NCI-H226 (cell line): ENCODE measurements around the gene ZNF761.
"Not testable (repeated sequence)": the region's sequence is repeated elsewhere in the genome, so short reads cannot be mapped to it uniquely, and the experiment has no call there.

Experiments
- DNase-seq: peaks from one replicate; pipeline ENCODE4 v3.0.0-alpha.2; 2015

ZNF761 gene

GRCh38 chr19:53460131-53460721, 28.4 kb downstream of the ZNF761 start:
- not testable (repeated sequence) for DNase-seq

GRCh38 chr19:53461866-53462265, 30.1 kb downstream of the ZNF761 start:
- no peak for DNase-seq

- DNase-seq: no peak
Observed at GRCh38 chr19:53462861-53463260, 31.1 kb downstream of the ZNF761 start.

- DNase-seq: no peak
Observed at GRCh38 chr19:53463263-53463662, 31.5 kb downstream of the ZNF761 start.

DNA sequence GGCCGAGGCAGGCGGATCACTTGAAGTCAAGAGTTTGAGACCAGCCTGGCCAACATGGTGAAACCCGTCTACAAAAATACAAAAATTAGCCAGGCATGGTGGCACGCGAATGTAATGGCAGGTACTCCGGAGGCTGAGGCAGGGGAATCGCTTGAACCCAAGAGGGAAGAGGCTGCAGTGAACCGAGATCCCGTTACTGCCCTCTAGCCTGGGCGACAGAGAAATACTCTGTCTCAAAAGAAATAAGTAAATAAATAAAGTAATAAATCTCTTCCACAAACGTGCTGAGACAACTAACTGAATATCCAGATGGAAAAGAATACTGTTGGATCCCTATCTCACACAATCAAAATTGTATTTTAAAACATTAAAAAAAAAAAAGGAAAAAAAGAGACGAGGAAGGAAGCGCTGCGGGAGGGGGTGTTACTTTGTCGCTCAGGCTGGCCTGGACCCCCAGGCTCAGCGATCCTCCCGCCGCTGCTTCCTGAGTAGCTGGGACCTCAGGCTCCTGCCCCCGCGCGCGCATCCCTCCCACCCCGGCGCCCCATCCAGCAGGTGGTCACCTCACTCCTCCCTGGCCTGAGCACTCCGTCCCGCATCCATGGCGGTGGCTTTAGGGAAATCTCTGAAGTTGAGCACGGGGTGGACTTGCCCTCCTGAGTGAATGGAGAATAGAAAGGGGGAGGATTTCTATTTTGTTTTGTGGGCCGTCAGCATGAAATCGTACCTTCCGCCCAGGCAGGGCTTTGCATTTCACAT, 35.1 kb downstream of the ZNF761 start:
- no peak for DNase-seq

DNA sequence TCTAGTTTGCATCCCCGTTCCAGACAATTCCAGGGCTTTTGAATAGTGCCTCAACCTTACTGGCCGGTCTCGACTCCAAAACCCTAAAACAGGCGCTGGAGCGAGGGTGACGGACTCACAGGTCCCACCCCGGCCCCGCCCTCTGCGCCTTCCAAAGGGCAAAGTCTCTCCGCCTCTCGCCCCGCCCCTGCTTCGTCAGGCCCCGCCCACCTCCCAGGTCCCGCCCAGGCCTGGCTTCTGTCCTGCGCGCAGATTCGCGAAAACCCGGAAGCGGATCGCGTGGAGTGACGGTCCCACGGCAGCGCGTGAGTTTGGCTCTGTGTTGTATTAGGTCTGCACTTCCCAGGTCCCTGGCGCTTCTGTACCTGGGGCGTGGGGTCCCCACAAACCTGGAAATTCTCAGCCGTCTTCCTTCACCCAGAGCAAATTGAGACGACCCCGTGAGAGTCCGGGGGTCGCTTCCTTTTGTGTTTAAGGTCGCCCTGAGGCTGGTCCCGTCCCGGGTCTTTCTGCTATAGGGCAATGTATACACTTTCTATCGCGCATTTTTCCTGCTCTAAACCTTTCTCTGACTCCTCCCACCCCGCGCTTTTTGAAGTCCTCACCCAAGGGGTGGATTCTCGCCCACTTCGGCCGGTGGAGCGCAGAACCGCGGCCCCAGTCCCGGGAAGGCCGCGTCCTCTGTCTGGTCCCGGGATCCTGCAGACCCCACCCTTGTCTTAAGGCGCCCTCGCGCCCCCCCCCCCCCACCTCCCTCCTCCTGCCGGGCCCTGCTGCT, 35.9 kb downstream of the ZNF761 start, which contains the start of gene ZNF813:
TSS of gene ZNF813 (plus strand) at position 249 of the 778 bp plus-strand sequence. CDS start 16,090 bp downstream, outside the sequence.
- DNase-seq: peak; percentile 28

DNA sequence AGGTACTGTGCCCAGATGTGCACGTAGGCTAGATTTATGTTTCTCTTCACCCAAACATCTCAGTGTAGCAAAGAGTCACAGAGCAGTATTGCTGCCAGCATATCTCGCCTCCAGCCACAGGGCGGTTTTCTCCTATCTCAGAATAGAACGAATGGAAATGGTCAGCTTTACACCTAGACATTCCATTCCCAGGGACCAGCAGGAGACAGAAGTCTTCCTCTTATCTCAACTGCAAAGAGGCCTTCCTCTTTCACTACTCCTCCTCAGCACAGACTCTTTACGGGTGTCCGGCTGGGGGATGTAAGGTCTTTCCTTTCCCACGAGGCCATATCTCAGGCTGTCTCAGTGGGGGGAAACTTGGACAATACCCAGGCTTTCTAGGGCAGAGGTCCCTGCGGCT, 36.8 kb downstream of the ZNF761 start:
- DNase-seq: not testable (repeated sequence)

GRCh38 chr19:53471916-53472315, 40.1 kb downstream of the ZNF761 start:
- no peak for DNase-seq

- not testable (repeated sequence) for DNase-seq
Observed at GRCh38 chr19:53474832-53475231, 43.0 kb downstream of the ZNF761 start.

GRCh38 chr19:53475470-53475869, 43.7 kb downstream of the ZNF761 start:
- DNase-seq: not testable (repeated sequence)

GRCh38 chr19:53483751-53484150, 52.0 kb downstream of the ZNF761 start:
- not testable (repeated sequence) for DNase-seq

DNA sequence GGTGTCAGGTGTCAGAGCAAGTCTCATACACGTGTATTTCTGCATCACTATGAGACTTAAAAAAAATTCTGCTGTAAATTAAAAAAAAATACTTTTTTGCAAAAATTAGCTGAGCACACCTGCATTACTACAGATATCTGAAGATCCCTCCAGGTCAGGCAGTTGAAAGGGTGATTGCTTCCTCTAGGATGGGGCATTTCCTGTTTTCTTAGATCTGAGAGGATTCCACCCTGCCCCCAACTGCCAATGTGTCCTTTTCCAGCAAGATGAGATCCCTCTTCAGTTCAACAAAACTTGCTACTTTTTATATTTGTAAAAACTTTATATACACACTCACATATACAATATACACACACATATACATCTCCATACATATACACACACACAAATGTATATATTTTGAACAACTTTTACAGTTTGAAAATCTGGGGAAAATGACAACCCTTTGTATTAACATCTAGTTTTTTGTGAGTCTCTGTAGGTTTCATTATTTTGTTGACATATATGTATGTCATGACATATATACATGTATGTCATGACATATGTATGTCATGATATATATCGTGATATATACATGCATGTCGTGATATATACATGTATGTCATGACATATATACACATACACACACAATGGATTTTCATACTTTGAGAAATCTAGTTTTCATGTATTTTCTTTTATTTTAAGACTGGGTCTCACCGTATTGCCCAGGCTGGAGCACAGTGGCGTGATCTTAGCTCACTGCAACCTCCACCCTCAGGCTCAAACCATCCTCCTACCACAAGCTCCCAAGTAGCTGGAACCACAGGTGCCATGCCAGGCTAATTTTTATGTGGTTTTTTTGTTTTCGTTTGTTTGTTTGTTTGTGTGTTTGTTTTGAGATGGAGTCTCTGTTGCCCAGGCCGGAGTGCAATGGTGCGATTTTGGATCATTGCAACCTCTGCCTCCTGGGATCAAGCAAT, 53.5 kb downstream of the ZNF761 start:
- no peak for DNase-seq

DNA sequence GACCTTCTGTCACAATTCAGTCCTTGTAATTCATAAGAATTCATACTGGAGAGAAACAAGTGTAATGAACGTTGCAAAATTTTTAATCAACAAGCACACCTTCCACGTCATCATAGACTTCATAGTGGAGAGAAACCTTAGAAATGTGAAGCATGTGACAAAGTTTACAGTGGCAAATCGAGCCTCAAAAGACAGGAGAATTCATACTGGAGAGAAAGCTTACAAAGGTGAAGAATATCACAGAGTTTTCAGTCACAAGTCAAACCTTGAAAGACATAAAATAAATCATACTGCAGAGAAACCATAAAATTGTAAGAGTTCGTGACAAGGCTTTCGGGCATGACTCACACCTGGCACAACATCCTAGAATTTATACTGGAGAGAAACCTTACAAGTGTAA, 60.4 kb downstream of the ZNF761 start:
- no peak for DNase-seq

- not testable (repeated sequence) for DNase-seq
Observed at GRCh38 chr19:53497311-53498023, 65.7 kb downstream of the ZNF761 start.

DNA sequence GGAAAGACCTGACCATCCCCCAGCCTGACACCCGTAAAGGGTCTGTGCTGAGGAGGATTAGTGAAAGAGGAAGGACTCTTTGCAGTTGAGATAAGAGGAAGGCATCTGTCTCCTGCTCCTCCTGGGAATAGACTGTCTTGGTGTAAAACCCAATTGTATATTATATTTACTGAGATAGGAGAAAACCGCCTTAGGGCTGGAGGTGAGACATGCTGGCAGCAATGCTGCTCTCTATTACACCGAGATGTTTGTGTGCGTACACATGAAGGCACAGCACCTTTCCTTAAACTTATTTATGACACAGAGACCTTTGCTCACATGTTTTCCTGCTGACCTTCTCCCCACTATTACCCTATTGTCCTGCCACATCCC, 66.2 kb downstream of the ZNF761 start:
- not testable (repeated sequence) for DNase-seq

DNA sequence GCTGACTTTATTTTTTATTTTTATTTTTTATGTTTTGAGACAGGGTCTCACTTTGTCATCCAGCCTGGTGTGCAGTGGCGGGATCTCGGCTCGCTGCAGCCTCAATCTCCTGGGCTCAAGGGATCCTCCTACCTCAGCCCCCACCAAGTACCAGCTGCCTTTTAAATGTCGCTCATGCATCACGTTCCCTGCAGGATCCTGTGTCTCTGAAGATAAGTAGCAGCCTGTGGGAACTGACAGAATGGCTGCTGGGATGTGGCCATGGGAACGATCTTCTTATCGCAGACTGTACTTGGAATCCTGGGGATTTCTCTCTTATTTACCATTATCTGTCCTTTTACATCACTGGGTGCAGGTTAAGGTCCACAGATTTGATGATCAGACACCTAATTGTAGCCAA, 71.4 kb downstream of the ZNF761 start:
- DNase-seq: not testable (repeated sequence)

GRCh38 chr19:53503671-53504364, 72.0 kb downstream of the ZNF761 start:
- DNase-seq: not testable (repeated sequence)

DNA sequence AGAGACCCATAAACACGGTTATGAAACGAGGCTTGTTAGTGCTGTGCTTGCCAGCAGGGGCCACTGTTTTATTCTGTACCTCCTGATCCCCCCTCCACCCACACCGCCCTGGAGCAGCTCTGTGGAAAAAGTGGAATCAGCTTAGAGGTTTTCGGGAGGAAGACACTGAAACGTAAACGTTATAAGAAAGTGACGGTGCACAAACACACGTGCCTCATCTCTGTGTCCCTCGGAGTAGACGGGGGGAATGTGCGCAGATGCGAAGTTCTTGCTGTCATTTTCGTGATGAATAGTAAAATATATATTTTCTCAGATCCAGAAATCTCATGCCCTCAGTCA, 72.5 kb downstream of the ZNF761 start:
- not testable (repeated sequence) for DNase-seq

GRCh38 chr19:53504885-53505284, 73.1 kb downstream of the ZNF761 start:
- DNase-seq: no peak

DNA sequence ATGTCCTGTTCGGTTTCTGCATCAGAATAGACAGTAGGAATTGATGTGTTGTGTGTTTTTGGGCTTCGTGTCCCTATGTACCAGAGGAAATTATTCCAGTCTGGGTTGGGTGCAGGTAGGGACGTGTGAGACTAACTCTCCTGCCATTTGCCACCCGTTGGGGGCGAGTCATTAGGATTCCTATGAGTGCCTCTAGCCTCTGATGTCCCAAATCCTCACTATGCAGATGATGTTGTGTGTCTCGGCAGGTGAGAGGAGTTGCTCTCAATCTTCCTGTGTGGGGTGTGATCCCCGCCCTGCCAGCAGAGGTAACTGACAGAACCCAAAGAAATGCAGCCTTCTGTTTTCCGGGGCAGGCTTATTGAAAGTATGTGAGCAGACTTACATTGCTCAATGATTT, 74.9 kb downstream of the ZNF761 start:
- DNase-seq: no peak
